OCI-LY7 (cell line): ENCODE measurements around the gene HTR3B.

ENCODE experiments used
- EZH2phosphoT487 ChIP-seq: fragments of 200-600 bp; sonication (generic); IDR thresholded peaks from 2 replicates; pipeline ENCODE4 v1.6.1; 2018; ENCODE audit warnings: low read depth, borderline replicate concordance, mild to moderate bottlenecking, mixed run types, antibody characterized with exemption, low read length, moderate library complexity, mixed read lengths
- TF ChIP-seq, protein P1 (sequence below): fragments of 200-600 bp; sonication (generic); conservative IDR thresholded peaks from 2 replicates; pipeline ENCODE4 v1.5.1; 2014; ENCODE audit warnings: mild to moderate bottlenecking, antibody characterized with exemption, low read length, moderate library complexity, mixed read lengths

DNA sequence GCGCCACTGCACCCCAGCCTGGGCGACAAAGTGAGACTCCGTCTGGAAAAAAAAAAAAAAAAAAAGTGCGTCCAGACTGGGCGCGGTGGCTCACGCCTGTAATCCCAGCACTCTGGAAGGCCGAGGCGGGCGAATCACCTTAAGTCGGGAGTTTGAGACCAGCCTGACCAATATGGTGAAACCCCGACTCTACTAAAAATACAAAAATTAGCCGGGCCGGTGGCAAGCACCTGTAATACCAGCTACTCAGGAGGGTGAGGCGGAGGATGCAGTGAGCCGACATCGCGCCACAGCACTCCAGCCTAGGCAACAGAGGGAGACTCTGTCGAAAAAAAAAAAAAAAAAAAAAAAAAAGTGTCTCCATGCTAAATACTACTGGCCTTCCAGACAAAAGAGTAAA is 30.5 kb upstream of the HTR3B start:
- TF ChIP-seq, protein P1, sequence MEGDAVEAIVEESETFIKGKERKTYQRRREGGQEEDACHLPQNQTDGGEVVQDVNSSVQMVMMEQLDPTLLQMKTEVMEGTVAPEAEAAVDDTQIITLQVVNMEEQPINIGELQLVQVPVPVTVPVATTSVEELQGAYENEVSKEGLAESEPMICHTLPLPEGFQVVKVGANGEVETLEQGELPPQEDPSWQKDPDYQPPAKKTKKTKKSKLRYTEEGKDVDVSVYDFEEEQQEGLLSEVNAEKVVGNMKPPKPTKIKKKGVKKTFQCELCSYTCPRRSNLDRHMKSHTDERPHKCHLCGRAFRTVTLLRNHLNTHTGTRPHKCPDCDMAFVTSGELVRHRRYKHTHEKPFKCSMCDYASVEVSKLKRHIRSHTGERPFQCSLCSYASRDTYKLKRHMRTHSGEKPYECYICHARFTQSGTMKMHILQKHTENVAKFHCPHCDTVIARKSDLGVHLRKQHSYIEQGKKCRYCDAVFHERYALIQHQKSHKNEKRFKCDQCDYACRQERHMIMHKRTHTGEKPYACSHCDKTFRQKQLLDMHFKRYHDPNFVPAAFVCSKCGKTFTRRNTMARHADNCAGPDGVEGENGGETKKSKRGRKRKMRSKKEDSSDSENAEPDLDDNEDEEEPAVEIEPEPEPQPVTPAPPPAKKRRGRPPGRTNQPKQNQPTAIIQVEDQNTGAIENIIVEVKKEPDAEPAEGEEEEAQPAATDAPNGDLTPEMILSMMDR = no peak
- no peak for TF ChIP-seq EZH2phosphoT487
